HG03520 (cell line): Measurements from ENCODE around the gene ATP6V0E2.

Experiments used
- ATAC-seq: cut with Tn5 transposase; IDR thresholded peaks from one replicate; pipeline ENCODE4 v1.9.1; 2021; ENCODE audit warnings: mild to moderate bottlenecking, moderate library complexity; ENCODE audit not compliant: unreplicated experiment

ATP6V0E2 gene

GRCh38 chr7:149861728-149862045 lies 12.1 kb upstream of the ATP6V0E2 start:
- ATAC-seq, result no peak

DNA sequence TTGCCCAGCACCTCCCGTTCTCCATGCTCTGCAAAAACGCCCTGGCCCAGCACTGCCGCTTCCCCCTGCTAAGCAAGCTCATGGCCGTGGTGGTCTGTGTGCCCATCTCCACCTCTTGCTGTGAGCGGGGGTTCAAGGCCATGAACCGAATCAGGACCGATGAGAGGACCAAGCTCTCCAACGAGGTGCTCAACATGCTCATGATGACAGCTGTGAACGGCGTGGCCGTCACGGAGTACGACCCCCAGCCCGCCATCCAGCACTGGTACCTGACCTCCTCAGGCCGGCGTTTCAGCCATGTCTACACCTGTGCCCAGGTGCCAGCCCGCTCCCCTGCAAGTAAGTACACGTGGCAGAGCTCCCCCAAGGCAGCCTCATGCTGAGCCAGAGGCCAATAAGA lies 11.6 kb upstream of the ATP6V0E2 start:
- no peak for ATAC-seq

DNA sequence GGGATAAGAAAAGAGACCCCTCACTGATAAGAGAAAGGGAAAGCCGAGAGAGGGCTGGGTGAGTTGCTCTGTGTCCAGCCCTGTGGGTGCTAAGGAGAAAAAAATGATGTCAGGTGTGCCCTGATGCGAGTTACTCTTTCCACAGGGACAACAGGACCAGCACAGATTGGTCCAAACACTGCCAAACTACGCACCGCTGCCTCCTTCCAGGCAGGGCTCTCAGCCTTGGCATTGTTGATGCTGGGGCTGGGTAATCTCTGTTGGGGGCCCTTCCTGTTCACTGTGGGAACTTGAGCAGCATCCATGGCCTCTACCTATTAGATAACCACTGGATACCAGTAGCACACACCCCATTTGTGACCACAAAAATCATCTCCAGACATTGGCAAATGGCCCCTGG lies 10.3 kb upstream of the ATP6V0E2 start:
- ATAC-seq, result no peak

- ATAC-seq, result no peak
Measured at GRCh38 chr7:149864023-149864422, 9.7 kb upstream of the ATP6V0E2 start.

- no peak for ATAC-seq
Measured at GRCh38 chr7:149864751-149865150, 9.0 kb upstream of the ATP6V0E2 start.

DNA sequence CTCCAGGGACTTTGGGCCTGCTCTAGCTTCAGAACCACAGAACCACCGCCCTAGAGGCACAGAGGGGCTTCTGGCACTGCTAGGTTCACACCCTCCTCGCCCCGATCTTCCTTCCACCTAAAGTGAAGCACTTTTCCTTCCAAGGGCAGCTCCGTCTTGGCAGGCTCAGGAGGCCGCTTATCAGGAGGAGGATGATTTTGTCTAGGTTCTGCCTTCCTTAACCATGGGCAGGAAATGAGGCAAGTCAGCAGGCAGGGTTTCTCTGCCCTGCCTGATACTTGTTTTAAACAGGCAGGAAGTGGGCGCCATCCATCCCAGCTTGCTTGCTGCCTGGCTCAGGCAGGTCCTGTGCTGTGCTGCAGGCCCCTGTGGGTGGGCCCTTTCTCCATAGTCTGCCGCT lies 8.3 kb upstream of the ATP6V0E2 start:
- no peak for ATAC-seq

- ATAC-seq, result no peak
Measured at GRCh38 chr7:149866139-149866778, 7.5 kb upstream of the ATP6V0E2 start.

GRCh38 chr7:149866779-149867447 lies 6.9 kb upstream of the ATP6V0E2 start:
- ATAC-seq, result no peak

GRCh38 chr7:149867762-149868622 lies 5.8 kb upstream of the ATP6V0E2 start:
- no peak for ATAC-seq

DNA sequence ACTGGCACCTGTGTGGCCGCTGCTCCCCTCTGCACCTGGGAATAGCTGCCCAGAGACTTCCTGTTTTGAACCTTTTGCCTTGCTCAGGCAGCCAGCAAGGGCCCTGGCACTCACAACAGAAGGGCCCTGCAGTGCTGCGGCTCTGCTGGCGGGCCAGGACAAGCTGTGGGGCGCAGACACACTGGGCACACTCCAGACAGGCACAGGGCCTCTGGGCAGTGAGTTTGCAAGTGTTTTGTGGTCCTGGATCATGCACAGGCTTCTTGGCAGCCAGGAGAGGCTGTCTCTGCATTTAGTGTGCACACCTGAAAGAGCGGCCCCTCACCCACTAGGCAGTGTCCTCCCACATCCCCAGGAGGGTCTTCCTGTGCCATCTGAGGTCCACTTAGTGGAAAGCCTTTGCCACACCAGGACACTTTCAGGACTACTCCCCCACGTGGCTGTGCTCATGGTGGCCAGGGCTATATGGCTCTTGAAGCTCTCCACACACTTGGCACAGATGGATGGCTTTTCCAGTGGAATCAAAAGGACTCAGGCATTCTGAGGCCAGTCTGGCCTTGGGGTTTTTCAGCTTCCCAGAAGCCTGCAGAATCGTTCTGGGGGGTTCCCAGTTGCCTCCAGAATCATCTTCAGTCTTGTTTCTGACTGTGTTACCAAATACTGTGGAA lies 5.0 kb upstream of the ATP6V0E2 start:
- no peak for ATAC-seq

DNA sequence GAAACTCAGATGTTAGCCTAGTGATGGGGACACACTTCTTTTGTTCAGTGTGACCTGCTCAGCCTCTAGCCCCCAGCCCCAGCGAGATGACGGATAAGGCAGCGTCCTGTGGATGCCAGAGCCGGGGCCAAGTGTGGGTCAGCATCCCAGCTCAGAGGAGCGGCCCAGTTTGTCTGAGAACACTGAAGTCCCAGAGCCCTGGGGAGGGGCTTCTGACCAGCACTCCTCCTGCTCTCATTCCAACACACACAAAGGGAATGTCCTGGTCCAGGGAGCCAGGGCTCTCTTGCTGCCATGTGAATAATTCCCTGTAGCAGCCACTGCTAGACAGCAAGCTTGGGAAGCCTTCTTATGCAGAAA lies 4.5 kb upstream of the ATP6V0E2 start:
- no peak for ATAC-seq

DNA sequence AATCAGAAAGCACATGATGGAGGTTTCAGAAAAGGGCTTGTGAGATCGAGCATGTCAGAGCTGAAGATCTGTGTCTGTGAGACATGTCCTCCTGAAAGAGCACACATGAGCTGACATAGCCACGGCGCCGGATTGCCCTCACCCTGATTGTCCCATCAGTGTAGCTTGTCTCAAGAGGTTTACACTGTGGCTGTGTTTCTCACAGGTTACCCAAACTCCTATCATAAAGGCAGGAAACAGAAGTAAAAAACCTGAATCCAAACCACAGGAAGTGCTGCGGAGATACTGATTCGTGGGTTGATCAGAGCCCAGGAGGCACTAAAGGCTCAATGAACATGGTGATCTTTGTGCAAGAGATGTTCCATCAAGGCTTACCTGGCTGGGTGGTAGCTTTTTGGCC lies 3.9 kb upstream of the ATP6V0E2 start:
- no peak for ATAC-seq

- no peak for ATAC-seq
Measured at GRCh38 chr7:149870274-149870673, 3.5 kb upstream of the ATP6V0E2 start.

GRCh38 chr7:149870701-149871483 lies 2.9 kb upstream of the ATP6V0E2 start:
- ATAC-seq, result no peak

DNA sequence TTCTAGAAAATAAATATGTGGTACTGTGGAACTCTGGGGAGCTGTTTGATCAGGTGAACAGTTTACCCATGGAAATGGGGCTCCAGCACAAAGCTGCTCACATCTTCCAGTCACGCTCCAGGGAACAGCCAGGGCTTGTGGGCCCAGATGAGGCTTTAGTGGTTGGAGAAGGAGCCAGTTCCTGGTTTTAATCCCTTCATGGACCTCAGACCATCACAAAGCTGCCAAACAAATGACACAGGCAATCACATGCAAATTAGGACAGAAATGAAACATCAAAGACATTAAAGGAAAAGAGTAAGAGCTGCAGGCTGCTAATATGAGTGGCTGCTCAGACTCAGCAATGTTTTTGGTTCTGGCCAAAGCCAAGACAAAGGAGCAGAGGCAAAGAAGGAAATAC lies 2.2 kb upstream of the ATP6V0E2 start:
- no peak for ATAC-seq

GRCh38 chr7:149872419-149873073 lies 1.2 kb upstream of the ATP6V0E2 start:
- ATAC-seq, result no peak

DNA sequence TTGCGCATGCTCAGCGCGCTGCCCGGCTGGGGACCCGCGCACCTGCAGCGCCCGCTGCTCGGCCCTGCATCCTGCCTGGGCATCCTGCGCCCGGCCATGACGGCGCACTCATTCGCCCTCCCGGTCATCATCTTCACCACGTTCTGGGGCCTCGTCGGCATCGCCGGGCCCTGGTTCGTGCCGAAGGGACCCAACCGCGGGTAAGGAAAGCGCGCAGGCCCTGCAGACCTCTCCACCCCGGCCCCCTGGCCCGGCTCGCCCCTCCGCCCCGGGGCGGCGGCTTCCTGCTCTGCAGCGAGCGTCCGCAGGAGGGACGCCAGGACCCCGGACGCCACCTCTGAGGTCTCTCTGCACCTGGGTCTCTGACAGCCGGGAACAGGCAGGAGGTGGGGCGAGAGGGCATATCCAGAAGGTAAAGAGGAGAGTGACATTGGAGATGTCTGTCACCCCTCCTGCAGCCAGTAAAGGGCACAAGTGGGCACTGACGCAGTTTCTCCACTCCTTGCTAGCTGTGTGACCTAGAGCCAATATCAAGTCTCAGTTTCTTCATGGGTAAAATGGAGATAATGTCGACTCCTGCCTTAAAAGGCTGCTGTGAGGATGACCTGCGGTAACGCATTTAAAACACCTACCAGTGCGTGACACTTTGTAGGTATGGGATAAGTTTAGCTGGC lies 338 bp downstream of the ATP6V0E2 start:
- no peak for ATAC-seq

DNA sequence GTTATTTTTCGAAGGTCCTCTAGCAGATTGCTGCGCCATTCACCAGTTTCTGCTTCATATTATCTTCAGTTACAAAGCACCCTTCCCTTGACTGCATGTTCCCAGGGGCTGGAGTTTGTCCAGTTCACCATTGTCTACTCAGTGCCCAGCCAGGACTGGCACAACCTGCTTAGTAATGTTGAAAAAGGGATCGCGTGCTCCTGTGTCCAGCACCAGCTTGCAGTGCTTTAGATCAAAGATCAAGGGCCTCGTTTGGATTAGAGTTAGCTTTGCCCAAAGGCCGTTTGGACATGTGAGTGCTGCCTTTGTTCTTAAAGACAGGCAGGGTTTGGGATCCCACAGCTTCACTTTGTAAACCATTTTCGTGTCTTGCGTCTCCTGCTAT lies 867 bp downstream of the ATP6V0E2 start:
- ATAC-seq, result no peak

DNA sequence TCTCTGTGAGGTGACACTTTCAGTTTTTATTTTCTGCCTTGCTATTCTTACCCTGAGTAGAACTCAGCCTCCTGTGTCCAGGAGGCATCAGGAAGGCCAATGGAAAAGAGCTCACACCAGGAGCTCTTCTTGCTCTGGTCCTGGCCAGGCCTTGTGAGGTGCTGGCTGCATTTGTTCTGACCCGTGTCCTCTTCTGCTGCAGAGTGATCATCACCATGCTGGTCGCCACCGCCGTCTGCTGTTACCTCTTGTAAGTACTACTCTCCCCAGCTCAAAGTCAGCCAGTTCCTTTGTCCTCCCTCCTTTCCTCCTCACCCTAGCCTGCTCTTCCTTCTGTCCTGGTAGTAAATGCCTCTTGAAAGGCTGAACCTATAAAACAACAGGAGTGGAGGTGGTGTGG lies 1.6 kb downstream of the ATP6V0E2 start:
- no peak for ATAC-seq
